ENCODE results near the gene ARSG. TPM values are rescaled to one million over a fixed set of nuclear protein-coding genes. Genes with fewer than 3 reads are reported as not detected.

ARSG gene
- total and polyA plus RNA-seq, 2 of the 13 experiments (the other 11 are each of a cell fraction or from before 2014, with no cell fraction given): 3.7 to 15.2 TPM

DNA sequence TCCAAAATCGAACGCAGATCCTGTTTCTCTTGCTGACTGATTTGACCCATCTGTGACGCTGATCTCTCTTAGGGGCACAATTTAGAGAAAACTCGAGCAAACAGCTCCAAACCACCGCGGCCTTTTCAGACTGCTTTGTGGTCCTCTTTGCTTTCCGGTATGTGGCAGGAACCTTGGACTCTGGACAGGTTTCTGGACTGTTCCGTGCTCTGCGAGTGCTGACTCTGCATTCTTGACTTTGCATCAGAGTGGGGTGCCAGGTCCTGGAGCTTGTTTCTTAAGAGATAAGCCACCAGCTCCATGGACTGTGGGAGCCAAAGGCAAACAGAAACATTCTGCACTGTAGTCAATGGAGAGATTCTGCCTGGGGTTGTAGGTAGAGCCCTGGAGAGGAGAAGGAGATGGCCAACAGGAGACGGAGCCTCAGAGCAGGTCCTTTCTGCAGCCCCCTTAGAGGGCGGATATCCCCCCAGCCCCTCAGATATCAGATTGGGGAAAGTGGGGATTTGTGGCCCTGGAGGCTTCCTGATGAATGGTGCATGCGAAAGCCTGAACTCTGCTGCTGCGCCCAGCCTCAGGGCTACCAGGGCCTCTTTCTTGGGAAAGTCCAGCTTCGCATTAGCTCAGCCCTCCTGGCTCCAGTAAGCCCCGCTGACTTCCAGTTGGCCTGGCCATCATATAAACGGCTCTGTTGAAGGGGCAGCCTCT lies 100.4 kb downstream of the ARSG start (continued):
- peak; percentile 88 for TF ChIP-seq IRF2 (CRISPR knock-in tag; IDR thresholded peaks at IDR 0.05)
- TF ChIP-seq THAP11 (CRISPR knock-in tag; IDR thresholded peaks at IDR 0.05): peak; percentile 49; the same call in 1 of the 2 replicates
- 0 out of 2 replicates have a peak, but pooled peaks have one; percentile 62 for TF ChIP-seq ZNF878 (CRISPR knock-in tag; IDR thresholded peaks at IDR 0.05)
- 0 out of 2 replicates have a peak, but pooled peaks have one; percentile 40 for TF ChIP-seq BRCA1 (CRISPR knock-in tag; IDR thresholded peaks at IDR 0.05)
- TF ChIP-seq, protein P1, sequence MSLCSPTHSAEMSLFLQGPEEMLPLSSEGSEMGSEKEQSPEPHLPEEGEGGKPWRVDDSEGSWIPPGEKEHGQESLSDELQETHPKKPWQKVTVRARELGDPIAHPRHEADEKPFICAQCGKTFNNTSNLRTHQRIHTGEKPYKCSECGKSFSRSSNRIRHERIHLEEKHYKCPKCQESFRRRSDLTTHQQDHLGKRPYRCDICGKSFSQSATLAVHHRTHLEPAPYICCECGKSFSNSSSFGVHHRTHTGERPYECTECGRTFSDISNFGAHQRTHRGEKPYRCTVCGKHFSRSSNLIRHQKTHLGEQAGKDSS (CRISPR knock-in tag; IDR thresholded peaks at IDR 0.05; ENCODE audit: borderline replicate concordance, low read depth): 0 out of 2 replicates have a peak, but pooled peaks have one; percentile 45
- 0 out of 2 replicates have a peak, but pooled peaks have one; percentile 50 for TF ChIP-seq DPF2 (CRISPR knock-in tag; IDR thresholded peaks at IDR 0.05; ENCODE audit: borderline replicate concordance, low read depth)
- TF ChIP-seq MZF1 (CRISPR knock-in tag; IDR thresholded peaks at IDR 0.05; ENCODE audit: borderline replicate concordance): no peak
- peak; percentile 71 for TF ChIP-seq ASH2L (IDR thresholded peaks at IDR 0.05; ENCODE audit: insufficient read length, low read depth, low read length)
- no peak for TF ChIP-seq HNF1A (IDR thresholded peaks at IDR 0.05; ENCODE audit: low read depth)
- TF ChIP-seq HNF1A (CRISPR knock-in tag; IDR thresholded peaks at IDR 0.05; ENCODE audit: borderline replicate concordance): peak; percentile 20; the same call in 1 of the 2 replicates
- peak; percentile 100 for TF ChIP-seq MAFK (conservative IDR thresholded peaks at IDR 0.05 in 1 of 2, IDR thresholded peaks at IDR 0.05 in 1 of 2; ENCODE audit: low read length in 2 of 2)
- peak; percentile 89 for TF ChIP-seq ZBTB38 (CRISPR knock-in tag; IDR thresholded peaks at IDR 0.05)
- peak; percentile 74 for TF ChIP-seq ZFX (CRISPR knock-in tag; IDR thresholded peaks at IDR 0.05; ENCODE audit: low read depth)
- TF ChIP-seq KLF6 (CRISPR knock-in tag; IDR thresholded peaks at IDR 0.05): 0 out of 2 replicates have a peak, but pooled peaks have one; percentile 47
- peak; percentile 61 for TF ChIP-seq ELF1 (CRISPR knock-in tag; IDR thresholded peaks at IDR 0.05)
- 0 out of 2 replicates have a peak, but pooled peaks have one; percentile 24 for TF ChIP-seq ZNF12 (CRISPR knock-in tag; IDR thresholded peaks at IDR 0.05)
- TF ChIP-seq POGK (CRISPR knock-in tag; conservative IDR thresholded peaks at IDR 0.05): no peak
- peak; percentile 88 for TF ChIP-seq RCOR2 (CRISPR knock-in tag; IDR thresholded peaks at IDR 0.05)
- no peak for TF ChIP-seq NBN (conservative IDR thresholded peaks at IDR 0.05)
- peak; percentile 79; the same call in 1 of the 2 replicates for TF ChIP-seq HOXA3 (CRISPR knock-in tag; IDR thresholded peaks at IDR 0.05)
- TF ChIP-seq PHF21A (CRISPR knock-in tag; IDR thresholded peaks at IDR 0.05): peak; percentile 53; the same call in 1 of the 2 replicates
